Head of caudate nucleus (tissue), 42 donors: ENCODE data around the gene FGD3.
"Not testable (repeated sequence)": the region's sequence is repeated elsewhere in the genome, so short reads cannot be mapped to it uniquely, and the experiment has no call there.

ENCODE experiments used
- DNase-seq, 42 donors: peaks; one replicate each; pipeline versions ENCODE4 v3.0.0 to v3.0.0-alpha.2; 2020 to 2021; ENCODE audit warnings: mixed read lengths in 7 of 42
- intact Hi-C: fragments of 100-400 bp; cut with DNase I; formaldehyde crosslinking; loops from one replicate; pipeline ENCODE4 v1.15.0; 2022

The FGD3 gene

GRCh38 chr9:92998871-92999270 lies 51.5 kb downstream of the FGD3 start:
- peak in 1 of 42 donors; percentile 5 for DNase-seq
- intact Hi-C loops, result not testable (repeated sequence)

GRCh38 chr9:93001031-93001430 lies 53.7 kb downstream of the FGD3 start:
- no peak for DNase-seq
- intact Hi-C loops, result no loop called here

- intact Hi-C loops, result no loop called here
Observed at GRCh38 chr9:93002700-93003099, 55.4 kb downstream of the FGD3 start.

GRCh38 chr9:93003552-93004407 lies 56.5 kb downstream of the FGD3 start:
- intact Hi-C loops, result no loop called here
- peak in 35 of 42 donors; percentile 20 to 74 (median 49) for DNase-seq

More at GRCh38 chr9:93002700-93003099, 55.4 kb downstream of the FGD3 start:
- DNase-seq, result no peak

- no peak for DNase-seq
- intact Hi-C loops, result no loop called here
Observed at GRCh38 chr9:93004561-93004960, 57.2 kb downstream of the FGD3 start.

GRCh38 chr9:93005876-93006275 lies 58.6 kb downstream of the FGD3 start:
- intact Hi-C loops, result no loop called here
- peak in 1 of 42 donors; percentile 3 for DNase-seq

- intact Hi-C loops, result no loop called here
- DNase-seq, result no peak
Observed at GRCh38 chr9:93007529-93008058, 60.3 kb downstream of the FGD3 start.

GRCh38 chr9:93008457-93008856 lies 61.1 kb downstream of the FGD3 start:
- intact Hi-C loops, result no loop called here
- DNase-seq, result no peak

- intact Hi-C loops, result no loop called here
- peak in 5 of 42 donors; percentile 2 to 32 (median 29) for DNase-seq
Observed at GRCh38 chr9:93009337-93010015, 62.2 kb downstream of the FGD3 start.

GRCh38 chr9:93010056-93010455 lies 62.7 kb downstream of the FGD3 start:
- peak in 4 of 42 donors; percentile 2 to 19 (median 14) for DNase-seq
- intact Hi-C loops, result no loop called here

- intact Hi-C loops, result no loop called here
- peak in 4 of 42 donors; percentile 1 to 20 (median 16) for DNase-seq
Observed at GRCh38 chr9:93010704-93011103, 63.4 kb downstream of the FGD3 start.

- intact Hi-C loops, result no loop called here
- DNase-seq, result peak in 4 of 42 donors; percentile 2 to 27 (median 6)
Observed at GRCh38 chr9:93011114-93011513, 63.8 kb downstream of the FGD3 start.

GRCh38 chr9:93012963-93013855 lies 65.9 kb downstream of the FGD3 start:
- intact Hi-C loops, result no loop called here
- DNase-seq, result peak in 6 of 42 donors; percentile 1 to 31 (median 14)

- intact Hi-C loops, result no loop called here
- DNase-seq, result peak in 8 of 42 donors; percentile 1 to 35 (median 14)
Observed at GRCh38 chr9:93013856-93014582, 66.7 kb downstream of the FGD3 start.

GRCh38 chr9:93015190-93015589 lies 67.9 kb downstream of the FGD3 start:
- peak in 10 of 42 donors; percentile 1 to 37 (median 12) for DNase-seq
- intact Hi-C loops, result not testable (repeated sequence)

- intact Hi-C loops, result no loop called here
- DNase-seq, result peak in 5 of 42 donors; percentile 0 to 28 (median 10)
Observed at GRCh38 chr9:93017621-93018020, 70.3 kb downstream of the FGD3 start.

GRCh38 chr9:93020151-93020550 lies 72.8 kb downstream of the FGD3 start:
- intact Hi-C loops, result no loop called here
- peak in 2 of 42 donors; percentile 9 to 10 for DNase-seq
